DOHH2 (cell line): ENCODE data around the gene SCAMP2.

ENCODE experiments used
- H3F3A ChIP-seq: fragments of 200-600 bp; sonication (generic), shearing (Covaris generic); 2 replicates; pipeline ENCODE4 v1.6.0; 2016; ENCODE audit warnings: antibody characterized with exemption, mild to moderate bottlenecking; ENCODE audit not compliant: control insufficient read depth, insufficient read depth
- H3K27ac ChIP-seq: fragments of 200-600 bp; sonication (generic); 2 replicates; pipeline ENCODE4 v1.5.1; 2014; ENCODE audit warnings: low read depth, mild to moderate bottlenecking, low read length, moderate library complexity
- H3K27me3 ChIP-seq: fragments of 200-600 bp; sonication (generic); 2 replicates; pipeline ENCODE4 v1.6.1; 2014; ENCODE audit warnings: mild to moderate bottlenecking, low read length, mixed read lengths; ENCODE audit not compliant: control insufficient read depth
- H3K36me3 ChIP-seq: fragments of 200-600 bp; sonication (generic); 2 replicates; pipeline ENCODE4 v1.6.1; 2014; ENCODE audit warnings: mild to moderate bottlenecking, low read length, moderate library complexity, mixed read lengths; ENCODE audit not compliant: control insufficient read depth
- H3K4me1 ChIP-seq: fragments of 200-600 bp; sonication (generic); 2 replicates; pipeline ENCODE4 v1.6.1; 2014; ENCODE audit warnings: mild to moderate bottlenecking, low read length, mixed read lengths; ENCODE audit not compliant: control insufficient read depth
- H3K4me2 ChIP-seq: fragments of 200-600 bp; sonication (generic); 2 replicates; pipeline ENCODE4 v1.6.0; 2014; ENCODE audit warnings: mild to moderate bottlenecking, low read length, moderate library complexity
- H3K4me3 ChIP-seq: fragments of 200-600 bp; sonication (generic); 2 replicates; pipeline ENCODE4 v1.5.1; 2014; ENCODE audit warnings: mild to moderate bottlenecking, low read length, mixed read lengths
- H3K79me2 ChIP-seq: fragments of 200-600 bp; sonication (generic); 2 replicates; pipeline ENCODE4 v1.6.1; 2014; ENCODE audit warnings: mild to moderate bottlenecking, low read length, mixed read lengths; ENCODE audit not compliant: control insufficient read depth
- H3K9me2 ChIP-seq: fragments of 200-600 bp; sonication (generic); replicated peaks from 2 replicates; pipeline ENCODE4 v1.6.1; 2014; ENCODE audit warnings: mild to moderate bottlenecking, low read length, mixed read lengths; ENCODE audit not compliant: control insufficient read depth
- H3K9me3 ChIP-seq: fragments of 200-600 bp; sonication (generic); 2 replicates; pipeline ENCODE4 v1.6.1; 2014; ENCODE audit warnings: antibody characterized with exemption, low read length, mixed read lengths; ENCODE audit not compliant: control insufficient read depth, insufficient read depth
- H4K20me1 ChIP-seq: fragments of 200-600 bp; sonication (generic); 2 replicates; pipeline ENCODE4 v1.6.0; 2014; ENCODE audit warnings: low read depth, mild to moderate bottlenecking, antibody characterized with exemption, low read length, moderate library complexity; ENCODE audit not compliant: control insufficient read depth, insufficient read depth
- EZH2phosphoT487 ChIP-seq: fragments of 200-600 bp; sonication (generic); IDR thresholded peaks from 2 replicates; pipeline ENCODE4 v1.6.1; 2017; ENCODE audit warnings: borderline replicate concordance, mild to moderate bottlenecking, antibody characterized with exemption, low read length, moderate library complexity, mixed read lengths
- TF ChIP-seq, protein P1 (sequence below): fragments of 200-600 bp; sonication (generic); IDR thresholded peaks from one replicate; pipeline ENCODE4 v1.5.1; 2014; ENCODE audit warnings: antibody characterized with exemption, mild to moderate bottlenecking, low read depth, low read length; ENCODE audit not compliant: poor library complexity, severe bottlenecking

SCAMP2 gene

DNA sequence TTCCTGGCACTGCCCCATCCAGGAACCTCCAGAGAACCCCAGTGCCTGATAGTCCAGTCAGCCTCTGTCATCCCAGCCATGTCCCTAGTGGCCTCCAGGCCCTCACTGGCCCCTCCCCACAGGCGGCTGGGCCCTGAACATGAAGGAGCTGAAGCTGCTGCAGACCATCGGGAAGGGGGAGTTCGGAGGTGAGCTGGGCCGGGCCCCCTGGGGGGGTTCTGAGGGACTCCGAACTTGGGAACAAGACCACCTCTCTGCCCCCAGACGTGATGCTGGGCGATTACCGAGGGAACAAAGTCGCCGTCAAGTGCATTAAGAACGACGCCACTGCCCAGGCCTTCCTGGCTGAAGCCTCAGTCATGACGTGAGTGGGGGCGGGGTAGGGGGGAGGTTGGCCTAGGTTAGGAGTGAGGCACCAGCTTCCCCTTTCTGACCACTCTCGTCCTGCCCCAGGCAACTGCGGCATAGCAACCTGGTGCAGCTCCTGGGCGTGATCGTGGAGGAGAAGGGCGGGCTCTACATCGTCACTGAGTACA, 72.5 kb downstream of the SCAMP2 start:
- H3K9me2 ChIP-seq = no peaks in the 10 kb centered on the region
- no peaks in the 10 kb centered on the region for H3K9me3 ChIP-seq
- H3K79me2 ChIP-seq = peaks cover 39% of the 10 kb centered on the region
- TF ChIP-seq, protein P1, sequence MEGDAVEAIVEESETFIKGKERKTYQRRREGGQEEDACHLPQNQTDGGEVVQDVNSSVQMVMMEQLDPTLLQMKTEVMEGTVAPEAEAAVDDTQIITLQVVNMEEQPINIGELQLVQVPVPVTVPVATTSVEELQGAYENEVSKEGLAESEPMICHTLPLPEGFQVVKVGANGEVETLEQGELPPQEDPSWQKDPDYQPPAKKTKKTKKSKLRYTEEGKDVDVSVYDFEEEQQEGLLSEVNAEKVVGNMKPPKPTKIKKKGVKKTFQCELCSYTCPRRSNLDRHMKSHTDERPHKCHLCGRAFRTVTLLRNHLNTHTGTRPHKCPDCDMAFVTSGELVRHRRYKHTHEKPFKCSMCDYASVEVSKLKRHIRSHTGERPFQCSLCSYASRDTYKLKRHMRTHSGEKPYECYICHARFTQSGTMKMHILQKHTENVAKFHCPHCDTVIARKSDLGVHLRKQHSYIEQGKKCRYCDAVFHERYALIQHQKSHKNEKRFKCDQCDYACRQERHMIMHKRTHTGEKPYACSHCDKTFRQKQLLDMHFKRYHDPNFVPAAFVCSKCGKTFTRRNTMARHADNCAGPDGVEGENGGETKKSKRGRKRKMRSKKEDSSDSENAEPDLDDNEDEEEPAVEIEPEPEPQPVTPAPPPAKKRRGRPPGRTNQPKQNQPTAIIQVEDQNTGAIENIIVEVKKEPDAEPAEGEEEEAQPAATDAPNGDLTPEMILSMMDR = no peak
- no peak for TF ChIP-seq EZH2phosphoT487
- H3K36me3 ChIP-seq = peaks cover 83% of the 10 kb centered on the region
- H3K4me2 ChIP-seq = no peak overlapping the region
- peaks cover 26% of the 10 kb centered on the region for H3F3A ChIP-seq
- peaks cover 46% of the 10 kb centered on the region for H3K4me1 ChIP-seq
- peaks cover 37% of the 10 kb centered on the region for H4K20me1 ChIP-seq
- no peaks in the 10 kb centered on the region for H3K27me3 ChIP-seq
- no peak overlapping the region for H3K4me3 ChIP-seq
- H3K27ac ChIP-seq = no peak overlapping the region

- no peaks in the 10 kb centered on the region for H3K27me3 ChIP-seq
- H3K4me1 ChIP-seq = peaks cover 52% of the 10 kb centered on the region
- H4K20me1 ChIP-seq = peaks cover 39% of the 10 kb centered on the region
- peak overlapping the region; percentile 40; the same call in 1 of the 2 replicates for H3K27ac ChIP-seq
- peaks cover 88% of the 10 kb centered on the region for H3K36me3 ChIP-seq
- no peak for TF ChIP-seq EZH2phosphoT487
- TF ChIP-seq, protein P1 = peak; percentile 87
- no peaks in the 10 kb centered on the region for H3K9me2 ChIP-seq
- H3K4me2 ChIP-seq = peak overlapping the region; percentile 30
- H3K79me2 ChIP-seq = peaks cover 45% of the 10 kb centered on the region
- H3F3A ChIP-seq = peaks cover 30% of the 10 kb centered on the region
- H3K4me3 ChIP-seq = no peak overlapping the region
- H3K9me3 ChIP-seq = no peaks in the 10 kb centered on the region
Measured at GRCh38 chr15:74799856-74800558, 73.2 kb downstream of the SCAMP2 start.

GRCh38 chr15:74799255-74799855, 73.8 kb downstream of the SCAMP2 start:
- H3K27ac ChIP-seq = peak overlapping the region; percentile 40
- TF ChIP-seq, protein P1 = peak; percentile 30
- no peak for TF ChIP-seq EZH2phosphoT487
- H3K4me2 ChIP-seq = peak overlapping the region; percentile 30; the same call in 1 of the 2 replicates
- peaks cover 52% of the 10 kb centered on the region for H3K79me2 ChIP-seq
- H3K9me2 ChIP-seq = no peaks in the 10 kb centered on the region
- H3K36me3 ChIP-seq = peaks cover 88% of the 10 kb centered on the region
- H3K27me3 ChIP-seq = no peaks in the 10 kb centered on the region
- no peak overlapping the region for H3K4me3 ChIP-seq
- peaks cover 58% of the 10 kb centered on the region for H3K4me1 ChIP-seq
- peaks cover 29% of the 10 kb centered on the region for H3F3A ChIP-seq
- no peaks in the 10 kb centered on the region for H3K9me3 ChIP-seq
- peaks cover 45% of the 10 kb centered on the region for H4K20me1 ChIP-seq
